ENCODE measurements around the gene EXTL1.

- TF ChIP-seq CTCF (conservative IDR thresholded peaks at IDR 0.05; ENCODE audit: low read depth, low read length): no peak
- no peak for TF ChIP-seq EZH2 (IDR thresholded peaks at IDR 0.05; ENCODE audit: low read length, unreplicated experiment)
- no peak for TF ChIP-seq EZH2phosphoT487 (IDR thresholded peaks at IDR 0.05; ENCODE audit: borderline replicate concordance, low read length)
These were observed 43.0 kb downstream of the EXTL1 start for GRCh38 chr1:26064553-26064952.

Data from PC-3 (cell line).